ENCODE measurements around the gene KLRF2. TPM values are rescaled to one million over a fixed set of nuclear protein-coding genes. Genes with fewer than 3 reads are reported as not detected.

The KLRF2 gene
- total RNA-seq, 1 donor from 2014 or later, result not detected

DNA sequence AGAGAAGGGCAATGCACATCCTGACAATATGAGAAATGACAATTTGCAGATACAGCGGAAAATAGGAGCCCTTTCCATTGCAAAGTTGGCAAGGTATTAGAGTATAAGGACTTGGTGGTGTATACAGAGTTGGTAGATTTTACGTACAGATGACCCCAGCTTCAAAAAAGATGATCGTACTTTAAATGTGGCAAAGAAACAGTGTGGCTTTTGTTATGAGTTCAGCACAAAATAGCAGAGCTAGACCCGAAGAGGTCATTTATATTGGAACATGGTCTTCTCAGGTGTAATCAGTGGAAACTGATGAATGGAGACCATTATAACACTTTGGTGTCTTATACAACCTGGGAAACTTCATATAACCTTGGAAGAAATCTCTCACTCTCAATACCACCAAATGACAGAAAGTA is 14.4 kb upstream of the KLRF2 start:
- H3K36me3 Mint-ChIP-seq (ENCODE audit: low read depth), result no peaks in the 10 kb centered on the region

DNA sequence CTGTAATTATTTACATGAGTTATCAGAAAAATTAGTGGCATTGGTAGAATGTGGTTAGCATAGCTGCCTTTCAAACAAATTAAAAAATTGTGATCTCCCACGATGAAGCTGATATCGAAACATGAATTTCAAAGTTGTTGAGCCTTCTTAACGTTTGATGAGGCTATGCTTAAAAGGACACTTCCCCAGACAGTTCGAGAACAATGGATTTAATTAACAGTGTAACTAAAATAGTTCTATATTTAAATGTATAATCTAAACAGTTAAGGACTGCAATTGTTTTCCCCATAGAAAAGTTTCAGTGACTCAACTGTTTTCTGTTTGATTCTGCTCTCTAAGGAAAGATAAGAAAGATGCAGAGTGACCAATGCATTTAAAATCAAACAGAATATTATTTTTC is 13.8 kb upstream of the KLRF2 start:
- Mint-ChIP-seq H3K9me3 (ENCODE audit: low read depth) (peaks cover 16% of the 10 kb centered on the region), H3K27me3 (ENCODE audit: low read depth) (no peaks in the 10 kb centered on the region), H3K4me3 (ENCODE audit: unreplicated experiment) (no peak overlapping the region), H3K27ac (ENCODE audit: unreplicated experiment) (no peak overlapping the region), H3K36me3 (ENCODE audit: low read depth) (no peaks in the 10 kb centered on the region), H3K4me1 (ENCODE audit: low read depth) (peaks cover 24% of the 10 kb centered on the region)
- TF ChIP-seq, protein P1, sequence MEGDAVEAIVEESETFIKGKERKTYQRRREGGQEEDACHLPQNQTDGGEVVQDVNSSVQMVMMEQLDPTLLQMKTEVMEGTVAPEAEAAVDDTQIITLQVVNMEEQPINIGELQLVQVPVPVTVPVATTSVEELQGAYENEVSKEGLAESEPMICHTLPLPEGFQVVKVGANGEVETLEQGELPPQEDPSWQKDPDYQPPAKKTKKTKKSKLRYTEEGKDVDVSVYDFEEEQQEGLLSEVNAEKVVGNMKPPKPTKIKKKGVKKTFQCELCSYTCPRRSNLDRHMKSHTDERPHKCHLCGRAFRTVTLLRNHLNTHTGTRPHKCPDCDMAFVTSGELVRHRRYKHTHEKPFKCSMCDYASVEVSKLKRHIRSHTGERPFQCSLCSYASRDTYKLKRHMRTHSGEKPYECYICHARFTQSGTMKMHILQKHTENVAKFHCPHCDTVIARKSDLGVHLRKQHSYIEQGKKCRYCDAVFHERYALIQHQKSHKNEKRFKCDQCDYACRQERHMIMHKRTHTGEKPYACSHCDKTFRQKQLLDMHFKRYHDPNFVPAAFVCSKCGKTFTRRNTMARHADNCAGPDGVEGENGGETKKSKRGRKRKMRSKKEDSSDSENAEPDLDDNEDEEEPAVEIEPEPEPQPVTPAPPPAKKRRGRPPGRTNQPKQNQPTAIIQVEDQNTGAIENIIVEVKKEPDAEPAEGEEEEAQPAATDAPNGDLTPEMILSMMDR (IDR thresholded peaks at IDR 0.05), result no peak
- no peak for DNase-seq (ENCODE audit: low spot score)

More for the DNA sequence above, 14.4 kb upstream of the KLRF2 start:
- DNase-seq (ENCODE audit: low spot score), result no peak
- no peak overlapping the region for H3K4me3 Mint-ChIP-seq (ENCODE audit: unreplicated experiment)
- TF ChIP-seq, protein P1 (IDR thresholded peaks at IDR 0.05), result no peak
- peaks cover 20% of the 10 kb centered on the region for H3K4me1 Mint-ChIP-seq (ENCODE audit: low read depth)
- no peaks in the 10 kb centered on the region for H3K27me3 Mint-ChIP-seq (ENCODE audit: low read depth)
- H3K27ac Mint-ChIP-seq (ENCODE audit: unreplicated experiment), result no peak overlapping the region
- H3K9me3 Mint-ChIP-seq (ENCODE audit: low read depth), result peaks cover 18% of the 10 kb centered on the region

DNA sequence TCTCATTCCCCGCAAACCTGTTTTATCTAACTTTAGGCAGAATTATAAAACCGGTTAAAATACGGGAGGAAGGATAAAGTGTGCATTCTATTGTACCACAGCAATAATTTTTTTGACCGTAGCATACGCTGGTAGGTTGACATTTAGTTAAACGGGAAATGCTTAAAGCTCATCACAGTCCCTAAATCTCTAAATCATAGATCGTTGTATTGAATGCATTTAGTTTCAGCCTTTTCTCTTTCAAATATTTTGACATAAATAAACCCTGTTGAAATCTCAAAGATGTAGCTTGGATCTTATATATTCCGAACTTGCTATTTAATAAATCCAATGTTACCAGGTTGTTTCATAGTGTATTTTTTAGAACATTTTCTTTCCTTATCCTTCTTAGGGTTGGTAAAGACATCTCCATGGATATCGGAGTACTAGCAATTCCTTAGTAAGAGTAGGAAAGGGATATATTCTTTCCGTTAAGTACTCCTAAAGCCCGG is 12.9 kb upstream of the KLRF2 start:
- Mint-ChIP-seq H3K36me3 (ENCODE audit: low read depth) (no peaks in the 10 kb centered on the region), H3K4me1 (ENCODE audit: low read depth) (peaks cover 24% of the 10 kb centered on the region), H3K9me3 (ENCODE audit: low read depth) (peaks cover 10% of the 10 kb centered on the region), H3K27ac (ENCODE audit: unreplicated experiment) (no peak overlapping the region), H3K4me3 (ENCODE audit: unreplicated experiment) (no peak overlapping the region), H3K27me3 (ENCODE audit: low read depth) (no peaks in the 10 kb centered on the region)
- DNase-seq (ENCODE audit: low spot score), result no peak
- TF ChIP-seq, protein P1 (IDR thresholded peaks at IDR 0.05), result no peak

DNA sequence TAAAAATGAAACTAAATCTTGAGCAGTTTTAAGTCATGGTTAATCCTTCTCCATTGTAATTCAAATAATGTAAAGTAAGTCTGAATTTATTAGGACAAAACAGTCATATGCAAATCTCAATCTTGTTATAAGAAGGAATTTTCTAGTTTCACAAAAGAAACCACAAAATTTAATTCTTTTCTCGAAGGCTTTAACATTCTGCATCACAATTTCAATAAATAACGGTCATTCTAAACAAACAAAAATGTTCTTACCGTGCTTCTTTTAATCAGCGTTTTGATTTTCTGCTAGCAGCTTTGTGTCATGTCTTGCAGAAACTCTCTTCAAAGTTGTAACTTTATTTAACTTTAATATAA is 12.4 kb upstream of the KLRF2 start:
- TF ChIP-seq, protein P1 (IDR thresholded peaks at IDR 0.05), result no peak
- Mint-ChIP-seq H3K4me3 (ENCODE audit: unreplicated experiment) (no peak overlapping the region), H3K9me3 (ENCODE audit: low read depth) (peaks cover 5% of the 10 kb centered on the region), H3K36me3 (ENCODE audit: low read depth) (no peaks in the 10 kb centered on the region), H3K27ac (ENCODE audit: unreplicated experiment) (peak overlapping the region; percentile 67), H3K27me3 (ENCODE audit: low read depth) (no peaks in the 10 kb centered on the region), H3K4me1 (ENCODE audit: low read depth) (peaks cover 24% of the 10 kb centered on the region)
- DNase-seq (ENCODE audit: low spot score), result no peak

DNA sequence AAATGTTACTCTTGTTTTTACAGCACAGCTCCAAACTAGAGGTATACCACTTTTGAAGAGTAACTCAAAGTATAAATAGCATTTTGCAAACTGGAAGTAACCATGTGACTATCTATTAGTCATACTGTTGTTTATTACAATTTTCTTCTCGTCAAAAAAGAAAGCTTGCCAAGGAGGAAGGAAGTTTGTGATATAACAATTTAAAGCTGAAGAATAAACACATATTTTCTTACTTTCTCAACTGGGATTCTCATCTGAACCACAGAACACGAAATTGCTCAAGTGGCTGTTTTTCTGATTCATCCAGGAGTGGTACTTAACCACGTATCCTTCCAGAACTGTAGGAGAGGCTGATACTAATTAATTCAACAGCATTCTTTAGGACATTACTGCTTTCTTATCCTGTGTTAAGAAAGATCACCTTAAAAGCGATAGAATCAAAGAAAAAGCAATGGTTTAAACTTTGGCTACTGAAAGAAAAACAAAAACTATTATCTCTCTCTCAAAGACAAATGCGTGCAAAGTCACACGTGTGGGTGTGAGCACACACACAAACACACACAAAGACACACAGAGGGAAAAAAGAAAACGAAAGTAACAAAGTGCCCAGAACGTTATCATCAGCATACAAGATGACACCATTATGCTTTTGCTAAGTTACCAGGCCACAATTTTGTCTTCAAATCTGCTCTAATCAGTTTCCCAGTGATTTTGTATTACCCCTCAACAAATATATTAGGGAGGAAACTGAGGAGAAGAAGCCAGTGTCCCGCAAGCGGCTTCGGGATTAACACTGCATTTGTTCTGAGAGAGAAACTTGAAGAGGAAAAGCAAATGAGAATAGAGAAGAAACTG is 11.8 kb upstream of the KLRF2 start, which contains the start of gene CLEC2B:
Gene CLEC2B, minus strand, starts transcription at position 48 of the 855 bp plus-strand sequence.
- Mint-ChIP-seq H3K4me3 (ENCODE audit: unreplicated experiment) (peak within 1 kb of the TSS; percentile 54), H3K27me3 (ENCODE audit: low read depth) (no peaks in the 10 kb centered on the region), H3K9me3 (ENCODE audit: low read depth) (no peaks in the 10 kb centered on the region), H3K36me3 (ENCODE audit: low read depth) (no peaks in the 10 kb centered on the region), H3K27ac (ENCODE audit: unreplicated experiment) (peak within 1 kb of the TSS; percentile 67), H3K4me1 (ENCODE audit: low read depth) (peaks cover 24% of the 10 kb centered on the region)
- DNase-seq (ENCODE audit: low spot score), result no peak
- TF ChIP-seq, protein P1 (IDR thresholded peaks at IDR 0.05), result no peak

Data from chondrocyte (in vitro differentiated cells).